ENCODE data around the gene THOP1. TPM values are rescaled to one million over a fixed set of nuclear protein-coding genes. Genes with fewer than 3 reads are reported as not detected.

THOP1 gene
- total RNA-seq, 1 experiment from 2014 or later = 143 TPM

- Histone ChIP-seq H3K27me3 (ENCODE audit: control insufficient read depth, insufficient read depth, low read length) (no peaks in the 10 kb centered on the region), H3K27ac (ENCODE audit: low read length) (no peak overlapping the region), H3K4me3 (ENCODE audit: low read depth in 2 of 2, low read length in 2 of 2) (no peak overlapping the region), H3K9me3 (ENCODE audit: control insufficient read depth, insufficient read depth, low read depth, low read length) (no peaks in the 10 kb centered on the region), H3K4me1 (ENCODE audit: control insufficient read depth, insufficient read depth, low read length) (no peaks in the 10 kb centered on the region), H3K36me3 (ENCODE audit: control insufficient read depth, insufficient read depth, low read length) (no peaks in the 10 kb centered on the region)
- in situ Hi-C loops (cut with HindIII; ENCODE audit: low pct_unique_long_range_greater_than_20kb, low sequenced_read_pairs) (no loop called here), intact Hi-C loops (cut with micrococcal nuclease; ENCODE audit: unreplicated experiment) (no loop called here)
- POLR2A ChIA-PET = no interaction called here
- no TSS peak for BruUV-seq (replicated peaks)
- no peak for TF ChIP-seq TCF7L2 (IDR thresholded peaks at IDR 0.05; ENCODE audit: low read depth, low read length)
- no peak for TF ChIP-seq POLR2AphosphoS5 (IDR thresholded peaks at IDR 0.05; ENCODE audit: low read depth, low read length)
- TF ChIP-seq REST (IDR thresholded peaks at IDR 0.05; ENCODE audit: insufficient read depth in 1 of 2, low read depth in 2 of 2, low read length in 1 of 2) = no peak
- TF ChIP-seq, protein P1, sequence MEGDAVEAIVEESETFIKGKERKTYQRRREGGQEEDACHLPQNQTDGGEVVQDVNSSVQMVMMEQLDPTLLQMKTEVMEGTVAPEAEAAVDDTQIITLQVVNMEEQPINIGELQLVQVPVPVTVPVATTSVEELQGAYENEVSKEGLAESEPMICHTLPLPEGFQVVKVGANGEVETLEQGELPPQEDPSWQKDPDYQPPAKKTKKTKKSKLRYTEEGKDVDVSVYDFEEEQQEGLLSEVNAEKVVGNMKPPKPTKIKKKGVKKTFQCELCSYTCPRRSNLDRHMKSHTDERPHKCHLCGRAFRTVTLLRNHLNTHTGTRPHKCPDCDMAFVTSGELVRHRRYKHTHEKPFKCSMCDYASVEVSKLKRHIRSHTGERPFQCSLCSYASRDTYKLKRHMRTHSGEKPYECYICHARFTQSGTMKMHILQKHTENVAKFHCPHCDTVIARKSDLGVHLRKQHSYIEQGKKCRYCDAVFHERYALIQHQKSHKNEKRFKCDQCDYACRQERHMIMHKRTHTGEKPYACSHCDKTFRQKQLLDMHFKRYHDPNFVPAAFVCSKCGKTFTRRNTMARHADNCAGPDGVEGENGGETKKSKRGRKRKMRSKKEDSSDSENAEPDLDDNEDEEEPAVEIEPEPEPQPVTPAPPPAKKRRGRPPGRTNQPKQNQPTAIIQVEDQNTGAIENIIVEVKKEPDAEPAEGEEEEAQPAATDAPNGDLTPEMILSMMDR (IDR thresholded peaks at IDR 0.05) = no peak
- TF ChIP-seq SIN3A (IDR thresholded peaks at IDR 0.05; ENCODE audit: borderline replicate concordance, insufficient read depth, low read depth, low read length) = no peak
- ATAC-seq (no peak), DNase-seq (ENCODE audit: low read depth, low spot score) (no peak)
- CTCF ChIA-PET = no interaction called here
Observed at GRCh38 chr19:2793126-2793525, 7.8 kb downstream of the THOP1 start.

- Histone ChIP-seq H3K36me3 (ENCODE audit: control insufficient read depth, insufficient read depth, low read length) (no peaks in the 10 kb centered on the region), H3K4me1 (ENCODE audit: control insufficient read depth, insufficient read depth, low read length) (no peaks in the 10 kb centered on the region), H3K27me3 (ENCODE audit: control insufficient read depth, insufficient read depth, low read length) (no peaks in the 10 kb centered on the region), H3K4me3 (ENCODE audit: low read depth in 2 of 2, low read length in 2 of 2) (no peak overlapping the region), H3K27ac (ENCODE audit: low read length) (no peak overlapping the region), H3K9me3 (ENCODE audit: control insufficient read depth, insufficient read depth, low read depth, low read length) (no peaks in the 10 kb centered on the region)
- ChIA-PET CTCF (no interaction called here), POLR2A (no interaction called here)
- in situ Hi-C loops (cut with HindIII; ENCODE audit: low pct_unique_long_range_greater_than_20kb, low sequenced_read_pairs) = no loop called here
- DNase-seq (ENCODE audit: low read depth, low spot score) (no peak), ATAC-seq (no peak)
- TF ChIP-seq SIN3A (IDR thresholded peaks at IDR 0.05; ENCODE audit: borderline replicate concordance, insufficient read depth, low read depth, low read length) = no peak
- no TSS peak for BruUV-seq (replicated peaks)
- intact Hi-C loops (cut with micrococcal nuclease; ENCODE audit: unreplicated experiment) = no loop called here
Observed at GRCh38 chr19:2793577-2793976, 8.3 kb downstream of the THOP1 start.

DNA sequence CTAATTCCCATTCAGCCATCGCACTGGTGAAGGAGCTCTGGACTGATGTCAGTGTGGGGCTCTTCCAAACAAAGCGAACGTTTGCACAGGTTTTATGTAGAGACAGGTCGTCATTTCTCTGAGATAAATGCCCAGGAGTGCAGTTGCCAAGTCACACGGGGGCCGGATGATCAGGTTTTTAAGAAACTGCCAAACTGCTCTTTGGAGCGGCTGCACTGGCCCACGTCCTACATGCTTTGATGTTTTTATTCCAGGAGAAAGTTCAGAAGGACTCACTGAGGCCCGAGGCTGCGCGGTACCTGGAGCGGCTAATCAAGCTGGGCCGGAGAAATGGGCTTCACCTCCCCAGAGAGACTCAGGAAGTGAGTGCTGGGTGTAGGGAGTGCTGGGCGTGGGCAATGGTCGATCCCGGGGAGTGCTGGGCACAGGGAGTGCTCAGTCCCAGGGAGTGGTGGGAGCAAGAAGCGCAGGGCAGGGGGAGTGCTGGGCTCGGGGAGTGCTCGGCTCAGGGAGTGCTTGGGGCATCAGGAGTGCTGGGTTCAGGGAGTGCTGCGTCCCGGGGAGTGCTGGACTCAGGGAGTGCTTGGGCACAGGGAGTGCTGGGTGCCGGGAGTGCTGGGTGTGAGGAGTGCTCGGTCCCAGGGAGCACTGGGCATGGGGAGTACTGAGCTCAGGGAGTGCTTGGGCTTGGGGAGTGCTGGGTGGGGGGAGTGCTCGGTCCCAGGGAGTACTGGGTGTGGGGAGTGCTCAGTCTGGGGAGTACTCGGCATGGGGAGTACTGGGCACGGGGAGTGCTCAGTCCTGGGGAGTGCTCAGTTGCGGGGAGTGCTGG is 10.7 kb downstream of the THOP1 start:
- no TSS peak for BruUV-seq (replicated peaks)
- ChIA-PET CTCF (no interaction called here), POLR2A (no interaction called here)
- TF ChIP-seq POLR2AphosphoS5 (IDR thresholded peaks at IDR 0.05; ENCODE audit: low read depth, low read length) (no peak), SIN3A (IDR thresholded peaks at IDR 0.05; ENCODE audit: borderline replicate concordance, insufficient read depth, low read depth, low read length) (no peak), TCF7L2 (IDR thresholded peaks at IDR 0.05; ENCODE audit: low read depth, low read length) (no peak), REST (IDR thresholded peaks at IDR 0.05; ENCODE audit: insufficient read depth in 1 of 2, low read depth in 2 of 2, low read length in 1 of 2) (no peak)
- TF ChIP-seq, protein P1 (IDR thresholded peaks at IDR 0.05) = no peak
- no peak for ATAC-seq
- Histone ChIP-seq H3K27me3 (ENCODE audit: control insufficient read depth, insufficient read depth, low read length) (no peaks in the 10 kb centered on the region), H3K36me3 (ENCODE audit: control insufficient read depth, insufficient read depth, low read length) (no peaks in the 10 kb centered on the region), H3K27ac (ENCODE audit: low read length) (no peak overlapping the region), H3K4me1 (ENCODE audit: control insufficient read depth, insufficient read depth, low read length) (no peaks in the 10 kb centered on the region), H3K9me3 (ENCODE audit: control insufficient read depth, insufficient read depth, low read depth, low read length) (no peaks in the 10 kb centered on the region), H3K4me3 (ENCODE audit: low read depth in 2 of 2, low read length in 2 of 2) (no peak overlapping the region)
- intact Hi-C loops (cut with micrococcal nuclease; ENCODE audit: unreplicated experiment) (no loop called here), in situ Hi-C loops (cut with HindIII; ENCODE audit: low pct_unique_long_range_greater_than_20kb, low sequenced_read_pairs) (no loop called here)
- DNase-seq (ENCODE audit: low read depth, low spot score) = no peak

Measured in Panc1 (cell line).